HL-60 (cell line): Measurements from ENCODE around the gene KIAA1671.

Experiments
- CTCF ChIP-seq: IDR thresholded peaks from one replicate; pipeline ENCODE4 v1.5.1; 2011; ENCODE audit warnings: low read length, control low read depth, inconsistent platforms; ENCODE audit not compliant: insufficient read depth
- POLR2AphosphoS5 ChIP-seq: IDR thresholded peaks from 2 replicates; pipeline ENCODE4 v1.6.1; 2012; ENCODE audit warnings: low read depth
- REST ChIP-seq: IDR thresholded peaks from 2 replicates; pipeline ENCODE4 v1.6.1; 2012; ENCODE audit warnings: low read depth; ENCODE audit not compliant: insufficient replicate concordance

- no peak for TF ChIP-seq REST
- TF ChIP-seq CTCF = no peak
- no peak for TF ChIP-seq POLR2AphosphoS5
Observed at GRCh38 chr22:25161916-25162530, 209.5 kb downstream of the KIAA1671 start.
